ENCODE results near the gene GTF3C1.

GRCh38 chr16:27571433-27572326 is 22.0 kb upstream of the GTF3C1 start:
- TF ChIP-seq CTCF (IDR thresholded peaks at IDR 0.05; ENCODE audit: low read depth, low read length, missing input control) (no peak), YY1 (IDR thresholded peaks at IDR 0.05) (no peak), GABPA (IDR thresholded peaks at IDR 0.05 in 1 of 2, conservative IDR thresholded peaks at IDR 0.05 in 1 of 2) (no peak), RAD21 (IDR thresholded peaks at IDR 0.05) (no peak), REST (IDR thresholded peaks at IDR 0.05) (no peak), TAF1 (conservative IDR thresholded peaks at IDR 0.05) (no peak), MAX (IDR thresholded peaks at IDR 0.05) (no peak), HNF4A (conservative IDR thresholded peaks at IDR 0.05) (no peak)

Measured in liver (tissue), 3 donors.